D721Med (cell line): ENCODE data around the gene SNPH.
"Not testable (repeated sequence)": the region's sequence is repeated elsewhere in the genome, so short reads cannot be mapped to it uniquely, and the experiment has no call there.

Experiments
- DNase-seq: peaks from one replicate; pipeline ENCODE4 v3.0.0; 2011; ENCODE audit warnings: low spot score; ENCODE audit not compliant: insufficient read length
- FAIRE-seq: peaks from 2 replicates; lab custom pipeline; 2011; peaks lifted over from hg19 to GRCh38; lab: Jason Lieb, UNC
- CTCF ChIP-seq: IDR thresholded peaks from 2 replicates; pipeline ENCODE4 v1.5.1; 2012; ENCODE audit warnings: mild to moderate bottlenecking, control low read depth; ENCODE audit not compliant: insufficient read depth; ENCODE audit errors: missing control alignments

The SNPH gene

DNA sequence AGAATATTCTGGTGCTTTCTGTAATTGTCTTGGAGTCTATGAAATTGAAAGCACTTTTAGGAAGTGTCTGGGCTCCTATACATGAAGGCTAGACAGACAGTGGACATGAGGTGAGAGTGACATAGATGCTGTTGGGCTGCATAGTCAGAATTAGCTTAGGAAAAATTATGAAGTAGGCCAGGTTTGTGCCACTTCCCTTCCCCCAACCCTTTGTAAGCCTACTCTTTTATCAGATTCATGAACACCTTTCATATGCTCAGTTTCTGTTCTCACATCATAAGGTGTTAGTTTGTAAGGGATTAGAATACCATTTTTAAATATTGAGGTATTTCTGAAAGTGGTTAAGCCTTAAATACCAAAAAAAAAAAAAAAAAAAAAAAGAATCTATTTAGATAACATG, 18.4 kb upstream of the SNPH start:
- FAIRE-seq, result no peak
- no peak for TF ChIP-seq CTCF

GRCh38 chr20:1250282-1250681, 15.8 kb upstream of the SNPH start:
- not testable (repeated sequence) for DNase-seq, FAIRE-seq

More for the DNA sequence above, 18.4 kb upstream of the SNPH start:
- DNase-seq, result no peak

DNA sequence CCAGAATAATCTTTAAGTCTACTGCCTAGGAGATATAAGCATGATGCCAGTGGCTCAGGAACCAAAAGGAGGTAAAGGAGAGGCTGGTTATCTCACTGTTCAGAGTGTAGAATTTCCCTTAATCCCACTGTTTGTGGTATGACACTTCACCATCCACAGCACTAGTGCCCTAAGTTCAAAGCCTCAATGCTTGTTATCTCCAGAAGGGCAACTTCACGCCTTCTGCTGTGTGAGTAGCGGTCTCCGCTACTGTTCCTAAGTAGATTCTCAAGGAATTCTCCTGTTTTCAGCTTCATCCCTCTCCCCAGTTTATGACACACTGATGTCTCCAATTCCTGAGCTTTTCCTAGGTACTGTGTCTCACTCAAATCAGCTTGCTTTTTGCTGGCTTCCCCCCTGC, 13.7 kb upstream of the SNPH start:
- DNase-seq (no peak), FAIRE-seq (no peak)
- TF ChIP-seq CTCF, result no peak

DNA sequence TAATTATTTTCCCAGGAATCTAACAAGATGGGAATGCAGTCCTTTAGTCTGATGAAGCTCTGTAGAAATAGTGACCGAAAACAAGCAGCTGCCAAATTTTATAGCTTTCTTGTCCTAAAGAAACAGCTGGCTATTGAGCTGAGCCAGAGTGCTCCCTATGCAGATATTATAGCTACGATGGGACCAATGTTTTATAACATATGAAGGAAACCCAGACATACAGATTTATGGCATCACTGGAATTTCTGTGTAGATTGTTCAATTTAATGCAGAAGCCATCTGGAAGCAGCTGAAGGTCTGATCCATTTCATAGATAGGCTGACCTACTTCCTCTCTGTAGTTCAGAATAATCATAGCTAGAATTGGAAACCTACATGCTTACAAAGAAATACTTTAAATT, 11.8 kb upstream of the SNPH start:
- TF ChIP-seq CTCF, result no peak
- DNase-seq (no peak), FAIRE-seq (no peak)

- DNase-seq (no peak), FAIRE-seq (no peak)
- TF ChIP-seq CTCF, result no peak
Observed at GRCh38 chr20:1255675-1256074, 10.4 kb upstream of the SNPH start.

DNA sequence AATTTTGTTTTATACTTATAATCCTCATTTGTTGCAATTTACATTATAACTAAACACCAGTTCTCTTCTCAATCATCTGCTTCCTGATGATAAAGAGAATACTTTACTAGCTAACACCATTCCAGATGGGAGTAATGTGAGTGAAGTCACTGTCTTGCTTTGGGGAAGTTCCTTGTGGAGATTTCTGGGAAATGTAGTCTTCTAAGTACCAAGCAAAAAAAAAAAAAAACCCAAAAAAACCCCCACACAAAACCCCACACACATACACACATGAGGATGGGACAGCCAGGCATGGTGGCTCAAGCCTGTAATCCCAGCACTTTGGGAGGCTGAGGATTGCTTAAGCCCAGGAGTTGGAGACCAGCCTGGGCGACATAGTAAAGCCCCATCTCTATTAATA, 2.2 kb upstream of the SNPH start:
- TF ChIP-seq CTCF, result no peak
- no peak for FAIRE-seq

DNA sequence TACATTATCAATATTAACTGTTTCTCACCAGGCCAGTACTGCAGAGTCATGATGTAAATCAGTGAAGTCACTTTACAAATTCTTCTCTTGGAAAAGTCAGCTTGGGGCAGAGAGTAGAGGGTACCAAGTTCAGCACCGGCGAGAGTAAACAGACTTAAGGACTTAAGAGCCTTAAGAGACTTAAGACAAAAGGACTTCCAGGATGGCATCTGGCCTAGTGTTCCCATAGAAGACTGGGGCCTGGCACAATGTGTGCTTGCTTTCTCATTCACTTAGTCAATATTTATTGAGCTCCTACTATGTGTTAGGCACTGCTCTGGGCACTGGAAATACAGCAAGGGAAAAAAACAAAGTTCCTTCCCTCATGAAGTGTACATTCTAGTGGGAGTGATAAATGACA, 1.4 kb upstream of the SNPH start:
- no peak for TF ChIP-seq CTCF
- DNase-seq, result no peak
- no peak for FAIRE-seq

More for the DNA sequence above, 2.2 kb upstream of the SNPH start:
- DNase-seq, result no peak
